Aorta (tissue), 4 donors: ENCODE data around the gene CYP2R1. TPM values are rescaled to one million over a fixed set of nuclear protein-coding genes. Genes with fewer than 3 reads are reported as not detected.

Source experiments
- polyA plus RNA-seq, 2 donors: library from polyadenylated mRNA; stranded (reverse); fragments of 200-250 nt; gene quantifications; one replicate each; pipeline ENCODE4 v1.2.3, GENCODE V29; 2013
- total RNA-seq, 2 donors: library from RNA; stranded (reverse); fragmentation: NEBNext Ultra II Directional; extraction: Animal tissue kit (Norgen Biotek cat#: 25700); gene quantifications; one replicate each; pipeline ENCODE4 v1.2.1, GENCODE V29; 2021
- donor health status: healthy with polysubstance abuse.
- donor health status: Bipolar disorder and iron deficiency.
- donor health status: DM: no; HTN: no; CAD: no.
- donor health status: DM: yes; HTN: yes; CAD: no.

The CYP2R1 gene
- total and polyA plus RNA-seq, 4 donors, result 13.3 to 43.4 (median 24.6) TPM

Other genes starting within 250 kb of the CYP2R1 start
- gene PDE3B, start 248.4 kb downstream of the CYP2R1 start, total RNA-seq, result 10 to 100 TPM; 12.3 to 15.1 TPM
- gene PDE3B, start 248.4 kb downstream of the CYP2R1 start, polyA plus RNA-seq, result 1 to 10 TPM; 2.5 to 3.0 TPM
- gene CALCA, start 80.1 kb upstream of the CYP2R1 start, total RNA-seq, result under 1 TPM in 1 of 2 donors, not detected in 1; 0.97 TPM
- gene CALCA, start 80.1 kb upstream of the CYP2R1 start, polyA plus RNA-seq, result 1 to 10 TPM in 1 of 2 donors, under 1 TPM in 1; 0.88 to 1.6 TPM
- gene CALCB, start 181.4 kb upstream of the CYP2R1 start, total RNA-seq, result under 1 TPM; 0.15 to 0.16 TPM
- gene CALCB, start 181.4 kb upstream of the CYP2R1 start, polyA plus RNA-seq, result not detected
- 1 to 10 TPM; 1.1 to 1.3 TPM for gene INSC, start 222.7 kb upstream of the CYP2R1 start, total RNA-seq
- under 1 TPM; 0.63 to 0.95 TPM for gene INSC, start 222.7 kb upstream of the CYP2R1 start, polyA plus RNA-seq